ENCODE results near the gene MEIS1.

DNA sequence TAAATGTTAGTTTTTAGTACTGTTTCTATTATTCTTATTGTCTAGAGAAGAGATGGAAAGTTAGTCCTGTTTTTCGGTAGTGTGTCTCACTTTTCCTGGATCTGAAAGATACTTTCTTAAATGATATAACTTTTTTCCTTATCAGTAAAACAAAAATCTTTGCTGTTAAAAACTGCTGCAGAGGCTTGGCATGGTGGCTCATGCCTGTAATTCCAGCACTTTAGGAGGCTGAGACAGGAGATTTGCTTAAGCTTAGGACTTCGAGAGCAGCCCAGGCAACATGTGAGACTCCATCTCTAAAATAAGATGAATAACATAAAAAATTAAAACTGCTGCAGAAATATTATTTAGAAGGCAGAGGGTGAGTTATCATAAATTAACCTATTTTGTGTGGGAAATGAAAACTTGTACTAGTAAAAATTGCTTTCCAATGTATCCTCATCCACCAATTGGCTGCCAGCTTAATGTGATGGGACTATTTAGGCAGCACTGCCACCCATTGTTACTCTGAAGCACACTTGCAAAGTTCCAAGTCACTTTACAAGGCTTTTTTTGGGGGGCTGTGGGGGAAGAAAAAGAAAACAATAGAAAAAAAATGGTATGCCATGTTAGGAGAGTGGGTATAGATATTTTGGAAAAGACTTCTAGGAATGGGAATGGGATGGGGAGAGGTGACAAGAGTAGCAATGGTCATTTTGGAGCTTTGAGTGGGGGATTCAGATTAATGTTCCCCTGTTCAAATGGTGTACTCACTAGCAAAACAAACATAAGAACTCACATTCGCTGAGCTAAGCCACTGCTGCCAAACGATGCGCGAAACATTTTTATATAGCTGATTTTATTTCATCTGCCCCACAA lies 62.7 kb downstream of the MEIS1 start:
- no peak for TF ChIP-seq POLR2A (IDR thresholded peaks at IDR 0.05)
- TF ChIP-seq, protein P1, sequence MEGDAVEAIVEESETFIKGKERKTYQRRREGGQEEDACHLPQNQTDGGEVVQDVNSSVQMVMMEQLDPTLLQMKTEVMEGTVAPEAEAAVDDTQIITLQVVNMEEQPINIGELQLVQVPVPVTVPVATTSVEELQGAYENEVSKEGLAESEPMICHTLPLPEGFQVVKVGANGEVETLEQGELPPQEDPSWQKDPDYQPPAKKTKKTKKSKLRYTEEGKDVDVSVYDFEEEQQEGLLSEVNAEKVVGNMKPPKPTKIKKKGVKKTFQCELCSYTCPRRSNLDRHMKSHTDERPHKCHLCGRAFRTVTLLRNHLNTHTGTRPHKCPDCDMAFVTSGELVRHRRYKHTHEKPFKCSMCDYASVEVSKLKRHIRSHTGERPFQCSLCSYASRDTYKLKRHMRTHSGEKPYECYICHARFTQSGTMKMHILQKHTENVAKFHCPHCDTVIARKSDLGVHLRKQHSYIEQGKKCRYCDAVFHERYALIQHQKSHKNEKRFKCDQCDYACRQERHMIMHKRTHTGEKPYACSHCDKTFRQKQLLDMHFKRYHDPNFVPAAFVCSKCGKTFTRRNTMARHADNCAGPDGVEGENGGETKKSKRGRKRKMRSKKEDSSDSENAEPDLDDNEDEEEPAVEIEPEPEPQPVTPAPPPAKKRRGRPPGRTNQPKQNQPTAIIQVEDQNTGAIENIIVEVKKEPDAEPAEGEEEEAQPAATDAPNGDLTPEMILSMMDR (IDR thresholded peaks at IDR 0.05), result no peak
